ENCODE results near the gene PIK3R5. TPM values are rescaled to one million over a fixed set of nuclear protein-coding genes. Genes with fewer than 3 reads are reported as not detected.

Gene PIK3R5
- polyA plus RNA-seq, 1 donor from 2014 or later, result not detected

DNA sequence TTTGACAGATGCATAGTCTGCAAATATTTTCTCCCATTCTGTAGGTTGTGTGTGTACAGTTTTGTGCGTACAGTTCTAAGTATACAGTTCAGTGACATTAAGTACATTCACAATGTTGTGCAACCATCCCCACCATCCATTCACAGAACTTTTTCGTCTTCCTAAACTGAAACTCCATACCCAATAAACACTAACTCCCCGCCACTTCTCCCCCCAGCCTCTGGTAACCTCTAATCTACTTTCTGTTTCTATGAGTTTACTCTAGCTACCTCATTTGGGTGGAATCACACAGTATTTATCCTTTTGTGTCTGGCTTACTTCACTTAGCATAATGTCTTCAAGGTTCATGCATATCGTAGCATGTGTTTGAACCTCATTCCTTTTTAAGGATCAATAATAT lies 14.3 kb downstream of the PIK3R5 start:
- no peaks in the 10 kb centered on the region for H3K79me2 ChIP-seq (replicated peaks; ENCODE audit: insufficient read depth, low read length)
- no peak overlapping the region for H3K27ac ChIP-seq (ENCODE audit: low read length)
- H3K4me2 ChIP-seq (ENCODE audit: low read length), result no peak overlapping the region
- H3K9me3 ChIP-seq (ENCODE audit: low read length), result no peaks in the 10 kb centered on the region
- no peak overlapping the region for H3K4me3 ChIP-seq (ENCODE audit: low read length)
- H2AFZ ChIP-seq (ENCODE audit: low read depth, low read length), result no peak overlapping the region
- H3F3A ChIP-seq (ENCODE audit: insufficient read depth, low read length, poor library complexity, severe bottlenecking), result no peaks in the 10 kb centered on the region
- TF ChIP-seq, protein P1, sequence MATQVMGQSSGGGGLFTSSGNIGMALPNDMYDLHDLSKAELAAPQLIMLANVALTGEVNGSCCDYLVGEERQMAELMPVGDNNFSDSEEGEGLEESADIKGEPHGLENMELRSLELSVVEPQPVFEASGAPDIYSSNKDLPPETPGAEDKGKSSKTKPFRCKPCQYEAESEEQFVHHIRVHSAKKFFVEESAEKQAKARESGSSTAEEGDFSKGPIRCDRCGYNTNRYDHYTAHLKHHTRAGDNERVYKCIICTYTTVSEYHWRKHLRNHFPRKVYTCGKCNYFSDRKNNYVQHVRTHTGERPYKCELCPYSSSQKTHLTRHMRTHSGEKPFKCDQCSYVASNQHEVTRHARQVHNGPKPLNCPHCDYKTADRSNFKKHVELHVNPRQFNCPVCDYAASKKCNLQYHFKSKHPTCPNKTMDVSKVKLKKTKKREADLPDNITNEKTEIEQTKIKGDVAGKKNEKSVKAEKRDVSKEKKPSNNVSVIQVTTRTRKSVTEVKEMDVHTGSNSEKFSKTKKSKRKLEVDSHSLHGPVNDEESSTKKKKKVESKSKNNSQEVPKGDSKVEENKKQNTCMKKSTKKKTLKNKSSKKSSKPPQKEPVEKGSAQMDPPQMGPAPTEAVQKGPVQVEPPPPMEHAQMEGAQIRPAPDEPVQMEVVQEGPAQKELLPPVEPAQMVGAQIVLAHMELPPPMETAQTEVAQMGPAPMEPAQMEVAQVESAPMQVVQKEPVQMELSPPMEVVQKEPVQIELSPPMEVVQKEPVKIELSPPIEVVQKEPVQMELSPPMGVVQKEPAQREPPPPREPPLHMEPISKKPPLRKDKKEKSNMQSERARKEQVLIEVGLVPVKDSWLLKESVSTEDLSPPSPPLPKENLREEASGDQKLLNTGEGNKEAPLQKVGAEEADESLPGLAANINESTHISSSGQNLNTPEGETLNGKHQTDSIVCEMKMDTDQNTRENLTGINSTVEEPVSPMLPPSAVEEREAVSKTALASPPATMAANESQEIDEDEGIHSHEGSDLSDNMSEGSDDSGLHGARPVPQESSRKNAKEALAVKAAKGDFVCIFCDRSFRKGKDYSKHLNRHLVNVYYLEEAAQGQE (IDR thresholded peaks at IDR 0.05; ENCODE audit: borderline replicate concordance), result no peak
- no peak for TF ChIP-seq SMC3 (conservative IDR thresholded peaks at IDR 0.05; ENCODE audit: poor library complexity)
- TF ChIP-seq EP300 (conservative IDR thresholded peaks at IDR 0.05; ENCODE audit: poor library complexity, severe bottlenecking), result no peak
- TF ChIP-seq EZH2 (IDR thresholded peaks at IDR 0.05; ENCODE audit: borderline replicate concordance, insufficient read depth, low read length, poor library complexity, severe bottlenecking), result no peak
- no peak for TF ChIP-seq RAD21 (conservative IDR thresholded peaks at IDR 0.05)
- no peak for TF ChIP-seq MXI1 (conservative IDR thresholded peaks at IDR 0.05; ENCODE audit: poor library complexity, severe bottlenecking)
- no peak for TF ChIP-seq TAF1 (IDR thresholded peaks at IDR 0.05; ENCODE audit: low read depth)
- TF ChIP-seq, protein P2, sequence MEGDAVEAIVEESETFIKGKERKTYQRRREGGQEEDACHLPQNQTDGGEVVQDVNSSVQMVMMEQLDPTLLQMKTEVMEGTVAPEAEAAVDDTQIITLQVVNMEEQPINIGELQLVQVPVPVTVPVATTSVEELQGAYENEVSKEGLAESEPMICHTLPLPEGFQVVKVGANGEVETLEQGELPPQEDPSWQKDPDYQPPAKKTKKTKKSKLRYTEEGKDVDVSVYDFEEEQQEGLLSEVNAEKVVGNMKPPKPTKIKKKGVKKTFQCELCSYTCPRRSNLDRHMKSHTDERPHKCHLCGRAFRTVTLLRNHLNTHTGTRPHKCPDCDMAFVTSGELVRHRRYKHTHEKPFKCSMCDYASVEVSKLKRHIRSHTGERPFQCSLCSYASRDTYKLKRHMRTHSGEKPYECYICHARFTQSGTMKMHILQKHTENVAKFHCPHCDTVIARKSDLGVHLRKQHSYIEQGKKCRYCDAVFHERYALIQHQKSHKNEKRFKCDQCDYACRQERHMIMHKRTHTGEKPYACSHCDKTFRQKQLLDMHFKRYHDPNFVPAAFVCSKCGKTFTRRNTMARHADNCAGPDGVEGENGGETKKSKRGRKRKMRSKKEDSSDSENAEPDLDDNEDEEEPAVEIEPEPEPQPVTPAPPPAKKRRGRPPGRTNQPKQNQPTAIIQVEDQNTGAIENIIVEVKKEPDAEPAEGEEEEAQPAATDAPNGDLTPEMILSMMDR (IDR thresholded peaks at IDR 0.05; ENCODE audit: poor library complexity, severe bottlenecking), result no peak
- TF ChIP-seq POLR2AphosphoS5 (IDR thresholded peaks at IDR 0.05), result no peak
- H3K36me3 ChIP-seq (ENCODE audit: insufficient read depth, low read length), result no peaks in the 10 kb centered on the region
- H4K20me1 ChIP-seq (ENCODE audit: insufficient read depth), result no peaks in the 10 kb centered on the region
- H3K27me3 ChIP-seq (ENCODE audit: insufficient read depth, low read depth, low read length), result no peaks in the 10 kb centered on the region
- no peak overlapping the region for H3K9ac ChIP-seq (ENCODE audit: low read length)
- no peaks in the 10 kb centered on the region for H3K9me2 ChIP-seq (ENCODE audit: insufficient read depth, low read length)

DNA sequence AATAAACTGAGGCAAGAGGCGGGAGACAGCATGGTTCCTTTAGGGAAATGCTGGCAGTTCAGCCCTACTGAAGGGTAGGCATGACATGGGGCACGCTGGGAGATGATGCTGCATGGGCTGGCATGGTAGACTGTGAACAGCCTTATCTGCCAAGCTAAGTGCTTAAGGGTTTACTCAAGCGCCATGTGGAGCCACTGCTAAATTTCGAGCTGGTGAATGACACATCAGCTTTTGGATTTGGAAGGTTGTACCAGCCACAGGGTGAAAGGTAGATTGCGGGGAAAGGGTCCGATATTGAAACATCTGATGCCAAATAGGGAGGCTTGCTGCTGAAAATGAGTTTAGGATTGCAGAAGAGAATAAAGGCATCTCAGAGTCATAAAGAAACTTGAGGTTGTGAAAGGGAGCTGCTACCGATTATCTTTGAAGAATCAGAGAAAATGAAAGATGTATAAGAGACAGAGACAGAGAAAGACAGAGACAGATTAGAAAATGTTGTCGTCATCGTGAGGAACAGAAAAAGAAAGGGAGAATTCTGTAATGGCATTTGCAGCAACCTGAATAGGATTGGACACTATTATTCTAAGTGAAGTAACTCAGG lies 16.3 kb downstream of the PIK3R5 start:
- H3K4me3 ChIP-seq (ENCODE audit: low read length), result no peak overlapping the region
- H3K4me2 ChIP-seq (ENCODE audit: low read length), result no peak overlapping the region
- H3K27ac ChIP-seq (ENCODE audit: low read length), result no peak overlapping the region
- no peak overlapping the region for H2AFZ ChIP-seq (ENCODE audit: low read depth, low read length)
- H3K36me3 ChIP-seq (ENCODE audit: insufficient read depth, low read length), result no peaks in the 10 kb centered on the region
- H3K9me2 ChIP-seq (ENCODE audit: insufficient read depth, low read length), result no peaks in the 10 kb centered on the region
- no peaks in the 10 kb centered on the region for H3K79me2 ChIP-seq (replicated peaks; ENCODE audit: insufficient read depth, low read length)
- H4K20me1 ChIP-seq (ENCODE audit: insufficient read depth), result no peaks in the 10 kb centered on the region
- H3K9ac ChIP-seq (ENCODE audit: low read length), result no peak overlapping the region
- H3K9me3 ChIP-seq (ENCODE audit: low read length), result no peaks in the 10 kb centered on the region
- no peaks in the 10 kb centered on the region for H3F3A ChIP-seq (ENCODE audit: insufficient read depth, low read length, poor library complexity, severe bottlenecking)
- no peaks in the 10 kb centered on the region for H3K27me3 ChIP-seq (ENCODE audit: insufficient read depth, low read depth, low read length)
- TF ChIP-seq, protein P2 (IDR thresholded peaks at IDR 0.05; ENCODE audit: poor library complexity, severe bottlenecking), result no peak

All from neural cell (in vitro differentiated cells).